SK-N-MC (cell line): ENCODE results near the gene ARHGAP26.

Experiments
- EZH2 ChIP-seq: fragments of 200-600 bp; sonication (generic); IDR thresholded peaks from one replicate; pipeline ENCODE4 v1.6.1; 2017; ENCODE audit warnings: antibody characterized with exemption
- FOXP2 ChIP-seq: optimal IDR thresholded peaks from 2 replicates; pipeline ENCODE3; 2011; ENCODE audit warnings: mild to moderate bottlenecking, moderate library complexity; ENCODE audit not compliant: insufficient read depth; ENCODE audit errors: extremely low read length, control extremely low read depth
- POLR2AphosphoS5 ChIP-seq: IDR thresholded peaks from 2 replicates; pipeline ENCODE4 v1.6.1; 2012; ENCODE audit warnings: mild to moderate bottlenecking, low read depth, low read length, borderline replicate concordance

- TF ChIP-seq EZH2 = no peak
- no peak for TF ChIP-seq POLR2AphosphoS5
- no peak for TF ChIP-seq FOXP2
These were observed 238.8 kb downstream of the ARHGAP26 start for GRCh38 chr5:143008809-143009521.
